DND-41 (cell line): ENCODE measurements around the gene FOXD4L3.
"Not testable (repeated sequence)": the region's sequence is repeated elsewhere in the genome, so short reads cannot be mapped to it uniquely, and the experiment has no call there.

Experiments used
- EZH2 ChIP-seq: IDR thresholded peaks from 3 replicates; pipeline ENCODE4 v1.6.1; 2012; ENCODE audit warnings: borderline replicate concordance, low read depth, mild to moderate bottlenecking, moderate library complexity, low read length, inconsistent platforms; ENCODE audit not compliant: severe bottlenecking
- TF ChIP-seq, protein P1 (sequence below): IDR thresholded peaks from 2 replicates; pipeline ENCODE4 v1.5.1; 2012; ENCODE audit warnings: borderline replicate concordance, low read length, moderate library complexity, mild to moderate bottlenecking; ENCODE audit not compliant: poor library complexity, severe bottlenecking; ENCODE audit errors: extremely low read depth

DNA sequence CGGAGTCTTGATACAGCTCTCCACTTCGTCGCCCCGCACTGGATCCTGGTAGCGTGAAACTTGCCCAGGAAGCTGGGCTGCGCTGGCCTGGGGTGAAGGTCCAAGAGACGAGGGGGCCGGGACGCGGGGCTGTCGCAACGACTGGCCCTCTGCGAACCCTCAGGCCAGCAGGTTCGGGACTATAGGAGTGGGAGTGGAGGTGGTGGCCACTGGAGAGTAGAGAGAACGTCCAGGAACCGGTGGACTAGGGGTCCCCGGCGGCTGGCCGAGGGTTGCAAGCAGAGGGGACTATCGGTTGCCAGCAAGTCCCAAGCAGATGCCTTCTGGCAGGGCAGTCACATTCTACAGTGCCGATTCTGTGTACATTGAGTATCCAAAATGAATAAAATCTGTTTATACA is 5.0 kb downstream of the FOXD4L3 start:
- TF ChIP-seq, protein P1, sequence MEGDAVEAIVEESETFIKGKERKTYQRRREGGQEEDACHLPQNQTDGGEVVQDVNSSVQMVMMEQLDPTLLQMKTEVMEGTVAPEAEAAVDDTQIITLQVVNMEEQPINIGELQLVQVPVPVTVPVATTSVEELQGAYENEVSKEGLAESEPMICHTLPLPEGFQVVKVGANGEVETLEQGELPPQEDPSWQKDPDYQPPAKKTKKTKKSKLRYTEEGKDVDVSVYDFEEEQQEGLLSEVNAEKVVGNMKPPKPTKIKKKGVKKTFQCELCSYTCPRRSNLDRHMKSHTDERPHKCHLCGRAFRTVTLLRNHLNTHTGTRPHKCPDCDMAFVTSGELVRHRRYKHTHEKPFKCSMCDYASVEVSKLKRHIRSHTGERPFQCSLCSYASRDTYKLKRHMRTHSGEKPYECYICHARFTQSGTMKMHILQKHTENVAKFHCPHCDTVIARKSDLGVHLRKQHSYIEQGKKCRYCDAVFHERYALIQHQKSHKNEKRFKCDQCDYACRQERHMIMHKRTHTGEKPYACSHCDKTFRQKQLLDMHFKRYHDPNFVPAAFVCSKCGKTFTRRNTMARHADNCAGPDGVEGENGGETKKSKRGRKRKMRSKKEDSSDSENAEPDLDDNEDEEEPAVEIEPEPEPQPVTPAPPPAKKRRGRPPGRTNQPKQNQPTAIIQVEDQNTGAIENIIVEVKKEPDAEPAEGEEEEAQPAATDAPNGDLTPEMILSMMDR = not testable (repeated sequence)
- not testable (repeated sequence) for TF ChIP-seq EZH2
